Neural crest cell (in vitro differentiated cells): ENCODE measurements around the gene HS3ST5. TPM values are rescaled to one million over a fixed set of nuclear protein-coding genes. Genes with fewer than 3 reads are reported as not detected.

Source experiments
- DNase-seq: peaks from one replicate; pipeline ENCODE4 v3.0.0; 2021; ENCODE audit warnings: low read depth, mixed read lengths, low spot score
- H3K27ac Mint-ChIP-seq: one replicate; pipeline ENCODE4 v1.8.0; 2021; ENCODE audit warnings: mild to moderate bottlenecking, mixed read lengths; ENCODE audit not compliant: unreplicated experiment
- H3K27me3 Mint-ChIP-seq: 2 replicates; pipeline ENCODE4 v1.8.0; 2021; ENCODE audit warnings: low read depth, mild to moderate bottlenecking, mixed read lengths
- H3K36me3 Mint-ChIP-seq: 2 replicates; pipeline ENCODE4 v1.8.0; 2021; ENCODE audit warnings: low read depth, mild to moderate bottlenecking, mixed read lengths
- H3K4me1 Mint-ChIP-seq: 2 replicates; pipeline ENCODE4 v1.8.0; 2021; ENCODE audit warnings: mixed read lengths
- H3K4me3 Mint-ChIP-seq: one replicate; pipeline ENCODE4 v1.8.0; 2021; ENCODE audit warnings: mild to moderate bottlenecking, mixed read lengths
- H3K9me3 Mint-ChIP-seq: 2 replicates; pipeline ENCODE4 v1.8.0; 2021; ENCODE audit warnings: mixed read lengths
- total RNA-seq: library from RNA; stranded (reverse); gene quantifications from 2 replicates; pipeline ENCODE4 v1.2.1, GENCODE V29; 2021
- TF ChIP-seq, protein P1 (sequence below): fragments of 200-600 bp; sonication (generic); conservative IDR thresholded peaks from 2 replicates; pipeline ENCODE4 v1.5.0; 2021; ENCODE audit warnings: antibody characterized with exemption, mild to moderate bottlenecking

Gene HS3ST5
- total RNA-seq, 1 donor from 2014 or later: 0.26 TPM

DNA sequence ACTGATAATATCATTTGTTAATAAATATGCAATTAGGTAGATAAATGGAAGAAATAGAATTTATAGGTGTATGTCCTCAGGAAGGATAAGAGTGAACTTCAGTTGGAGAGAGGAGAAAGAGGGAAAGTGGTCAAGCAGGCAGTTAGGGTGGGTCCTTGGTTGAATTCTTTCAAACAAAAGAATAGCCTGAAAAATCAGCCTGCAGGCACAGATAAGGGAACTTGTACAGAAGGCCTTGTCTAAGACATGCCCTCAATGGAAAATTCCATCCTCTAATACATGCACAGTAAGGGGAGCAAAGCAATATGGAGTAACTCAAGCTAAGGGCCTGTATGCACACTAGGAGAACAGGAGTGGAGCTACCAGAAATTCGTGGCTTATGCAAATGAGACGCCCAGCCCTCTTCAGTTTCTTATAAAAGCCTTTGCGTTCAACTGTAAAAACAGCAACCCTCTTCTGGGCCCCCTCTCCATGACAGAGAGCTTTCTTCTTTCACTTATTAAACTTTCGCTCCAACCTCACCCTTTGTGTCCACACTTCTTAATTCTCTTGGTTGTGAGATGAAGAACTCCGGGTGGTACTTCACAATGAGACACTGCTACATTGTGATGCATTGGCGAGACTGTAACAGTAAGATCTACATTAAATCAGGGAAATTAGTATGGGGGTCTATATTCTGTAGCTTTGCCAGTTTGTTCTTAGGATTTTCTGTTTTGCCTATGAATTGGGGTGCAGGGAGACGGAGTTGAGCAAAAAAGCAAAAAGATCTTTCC lies 147.0 kb downstream of the HS3ST5 start:
- Mint-ChIP-seq H3K4me1 (peaks cover 16% of the 10 kb centered on the region), H3K9me3 (no peaks in the 10 kb centered on the region), H3K27me3 (no peaks in the 10 kb centered on the region), H3K27ac (no peak overlapping the region), H3K4me3 (no peak overlapping the region), H3K36me3 (no peaks in the 10 kb centered on the region)
- DNase-seq: no peak
- TF ChIP-seq, protein P1, sequence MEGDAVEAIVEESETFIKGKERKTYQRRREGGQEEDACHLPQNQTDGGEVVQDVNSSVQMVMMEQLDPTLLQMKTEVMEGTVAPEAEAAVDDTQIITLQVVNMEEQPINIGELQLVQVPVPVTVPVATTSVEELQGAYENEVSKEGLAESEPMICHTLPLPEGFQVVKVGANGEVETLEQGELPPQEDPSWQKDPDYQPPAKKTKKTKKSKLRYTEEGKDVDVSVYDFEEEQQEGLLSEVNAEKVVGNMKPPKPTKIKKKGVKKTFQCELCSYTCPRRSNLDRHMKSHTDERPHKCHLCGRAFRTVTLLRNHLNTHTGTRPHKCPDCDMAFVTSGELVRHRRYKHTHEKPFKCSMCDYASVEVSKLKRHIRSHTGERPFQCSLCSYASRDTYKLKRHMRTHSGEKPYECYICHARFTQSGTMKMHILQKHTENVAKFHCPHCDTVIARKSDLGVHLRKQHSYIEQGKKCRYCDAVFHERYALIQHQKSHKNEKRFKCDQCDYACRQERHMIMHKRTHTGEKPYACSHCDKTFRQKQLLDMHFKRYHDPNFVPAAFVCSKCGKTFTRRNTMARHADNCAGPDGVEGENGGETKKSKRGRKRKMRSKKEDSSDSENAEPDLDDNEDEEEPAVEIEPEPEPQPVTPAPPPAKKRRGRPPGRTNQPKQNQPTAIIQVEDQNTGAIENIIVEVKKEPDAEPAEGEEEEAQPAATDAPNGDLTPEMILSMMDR: no peak

DNA sequence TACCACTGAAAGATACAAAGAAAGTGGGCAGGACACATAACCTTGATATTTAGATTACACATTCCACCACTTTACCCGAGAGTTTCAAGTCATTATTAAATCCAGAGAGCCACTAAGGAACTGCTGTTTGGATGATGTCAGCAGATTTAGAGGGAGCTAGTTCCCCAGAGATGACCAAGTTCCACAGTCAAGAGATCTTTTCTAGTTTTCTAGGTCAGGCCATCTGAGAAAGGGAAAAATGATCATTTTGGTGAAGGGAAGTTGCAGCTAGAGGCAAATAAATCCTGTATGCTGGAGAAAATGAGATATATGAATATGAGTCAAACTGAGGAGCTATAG lies 147.8 kb downstream of the HS3ST5 start:
- H3K4me1 Mint-ChIP-seq: peaks cover 16% of the 10 kb centered on the region
- TF ChIP-seq, protein P1: no peak

DNA sequence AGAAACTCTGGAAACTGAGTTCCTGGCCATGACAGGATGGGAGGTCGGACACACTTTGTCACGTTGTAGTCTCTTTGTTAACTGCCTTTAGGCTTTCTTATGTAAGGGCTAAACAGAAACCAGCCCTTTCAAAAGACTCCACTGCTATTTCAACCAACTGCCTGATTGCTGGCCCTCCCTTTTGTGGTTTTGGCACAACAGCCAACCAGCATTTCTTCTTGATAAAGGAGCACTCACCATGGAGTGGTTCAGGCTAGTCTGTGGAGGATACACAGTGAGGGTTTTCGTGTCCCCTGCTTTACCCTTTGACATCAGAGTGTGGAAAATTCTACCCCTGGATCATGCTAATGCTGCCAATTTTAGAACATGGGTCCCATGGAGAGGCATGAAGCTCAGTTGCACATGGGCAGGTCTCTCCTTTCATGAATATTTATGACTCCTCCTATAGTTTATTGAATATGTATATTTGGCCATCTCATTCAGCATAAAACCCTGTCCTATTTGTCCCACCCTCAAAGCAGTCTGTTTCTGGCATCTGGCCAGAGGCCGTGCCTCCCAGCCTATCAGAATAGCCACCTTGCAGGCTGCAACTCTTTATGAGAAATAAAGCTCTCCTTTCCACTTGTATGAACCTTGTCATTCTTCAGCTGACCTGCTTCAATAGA lies 148.3 kb downstream of the HS3ST5 start:
- H3K4me3 Mint-ChIP-seq: no peak overlapping the region
- DNase-seq: no peak
- H3K36me3 Mint-ChIP-seq: no peaks in the 10 kb centered on the region
- H3K9me3 Mint-ChIP-seq: no peaks in the 10 kb centered on the region
- no peaks in the 10 kb centered on the region for H3K27me3 Mint-ChIP-seq
- TF ChIP-seq, protein P1: no peak
- peaks cover 16% of the 10 kb centered on the region for H3K4me1 Mint-ChIP-seq
- H3K27ac Mint-ChIP-seq: peak overlapping the region; percentile 76

More for the DNA sequence above, 147.8 kb downstream of the HS3ST5 start:
- no peak overlapping the region for H3K4me3 Mint-ChIP-seq
- no peaks in the 10 kb centered on the region for H3K9me3 Mint-ChIP-seq
- H3K36me3 Mint-ChIP-seq: no peaks in the 10 kb centered on the region
- H3K27ac Mint-ChIP-seq: peak overlapping the region; percentile 76
- H3K27me3 Mint-ChIP-seq: no peaks in the 10 kb centered on the region
- no peak for DNase-seq

DNA sequence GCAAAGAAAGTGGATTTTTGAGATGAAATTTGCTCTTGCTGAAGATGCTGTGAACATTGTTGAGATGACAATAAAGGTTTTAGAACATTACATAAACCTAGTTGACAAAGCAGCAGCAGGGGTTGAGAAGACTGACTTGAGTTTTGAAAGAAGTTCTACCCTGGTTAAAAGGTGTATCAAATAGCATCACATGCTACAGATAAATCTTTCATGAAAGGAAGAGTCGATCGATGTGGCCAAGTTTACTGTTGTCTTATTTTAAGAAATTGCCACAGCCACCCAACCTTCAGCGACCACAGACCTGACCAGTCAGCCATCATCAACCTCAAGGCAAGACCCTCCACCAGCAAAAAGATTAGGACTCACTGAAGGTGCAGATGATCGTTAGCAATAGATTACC lies 155.3 kb downstream of the HS3ST5 start:
- no peak overlapping the region for H3K27ac Mint-ChIP-seq
- no peaks in the 10 kb centered on the region for H3K36me3 Mint-ChIP-seq
- no peaks in the 10 kb centered on the region for H3K27me3 Mint-ChIP-seq
- no peak for DNase-seq
- peaks cover 8% of the 10 kb centered on the region for H3K9me3 Mint-ChIP-seq
- no peaks in the 10 kb centered on the region for H3K4me1 Mint-ChIP-seq
- TF ChIP-seq, protein P1: no peak
- no peak overlapping the region for H3K4me3 Mint-ChIP-seq

DNA sequence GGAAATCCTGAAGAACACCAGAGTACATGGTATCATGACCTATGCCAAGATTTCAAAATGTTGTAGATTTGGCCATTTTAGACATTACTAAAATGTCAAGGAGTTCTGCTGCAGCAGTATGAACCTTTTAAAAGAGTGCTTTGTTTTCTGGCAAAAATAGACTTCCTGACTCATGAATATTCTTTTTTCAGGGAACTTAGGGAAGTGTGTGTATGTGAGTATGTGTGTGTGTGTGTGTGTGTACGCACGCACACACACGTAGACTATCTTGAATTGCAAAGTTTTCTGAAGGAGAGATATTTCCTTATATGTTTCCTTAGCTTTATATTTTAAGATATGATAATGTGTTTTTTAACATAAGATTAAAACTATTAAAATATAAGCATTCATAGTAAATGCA lies 161.2 kb downstream of the HS3ST5 start:
- DNase-seq: no peak
- Mint-ChIP-seq H3K4me3 (no peak overlapping the region), H3K27ac (no peak overlapping the region), H3K36me3 (no peaks in the 10 kb centered on the region), H3K4me1 (peaks cover 5% of the 10 kb centered on the region), H3K27me3 (no peaks in the 10 kb centered on the region), H3K9me3 (peaks cover 8% of the 10 kb centered on the region)
- TF ChIP-seq, protein P1: no peak
